Umbilical cord (tissue), 2 donors: ENCODE data around the gene PLAAT3. TPM values are rescaled to one million over a fixed set of nuclear protein-coding genes. Genes with fewer than 3 reads are reported as not detected.
"Not testable (repeated sequence)": the region's sequence is repeated elsewhere in the genome, so short reads cannot be mapped to it uniquely, and the experiment has no call there.

Experiments
- DNase-seq: peaks from one replicate; pipeline ENCODE4 v3.0.0-alpha.2; 2015; ENCODE audit warnings: low spot score
- total RNA-seq: library from RNA; depleted of rRNA; stranded (reverse); fragments of >200 nt; gene quantifications from one replicate; pipeline ENCODE4 v1.2.3, GENCODE V29; 2014; ENCODE audit warnings: low replicate concordance; ENCODE audit not compliant: insufficient read depth

Gene PLAAT3
- 7.5 TPM for total RNA-seq

GRCh38 chr11:63614136-63614671, at the start of gene PLAAT3:
TSS of gene PLAAT3 (minus strand) at chr11:63614433. CDS start at chr11:63614014, 419 bp downstream.
- DNase-seq = peak; percentile 24

- no peak for DNase-seq
Observed at GRCh38 chr11:63663809-63664208, 49.6 kb upstream of the PLAAT3 start.

DNA sequence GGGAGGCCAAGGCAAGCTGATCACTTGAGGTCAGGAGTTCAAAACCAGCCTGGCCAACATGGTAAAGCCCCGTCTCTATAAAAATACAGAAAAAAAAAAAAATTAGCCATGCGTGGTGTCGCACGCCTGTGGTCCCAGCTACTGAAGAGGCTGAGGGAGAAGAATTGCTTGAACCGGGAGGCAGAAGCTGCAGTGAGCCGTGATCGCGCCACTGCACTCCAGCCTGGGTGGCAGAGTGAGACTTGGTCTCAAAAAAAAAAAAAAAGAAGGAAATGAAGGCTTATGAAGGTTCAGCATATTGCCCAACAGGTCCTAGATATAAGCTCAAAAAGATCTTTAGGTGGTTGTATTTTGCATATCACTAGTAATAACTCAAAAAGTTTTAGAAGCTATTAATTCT, 46.7 kb upstream of the PLAAT3 start:
- no peak for DNase-seq

DNA sequence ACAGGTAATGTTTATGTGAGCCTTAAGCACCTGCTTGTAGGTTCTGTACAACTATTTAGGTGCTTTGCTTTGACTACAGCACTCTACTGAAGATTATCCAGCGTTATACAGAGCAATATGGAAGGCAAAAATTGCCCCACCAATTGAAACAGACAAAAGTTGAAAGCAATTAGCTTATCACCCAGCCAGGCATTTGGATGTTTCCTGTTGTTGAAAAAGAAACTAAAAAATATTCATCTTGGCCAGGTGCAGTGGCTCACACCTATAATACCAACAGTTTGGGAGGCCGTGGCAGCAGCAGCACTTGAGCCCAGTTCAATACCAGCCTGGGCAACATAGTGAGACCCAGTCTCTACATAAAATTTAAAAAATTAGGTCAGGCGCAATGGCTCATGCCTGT, 38.4 kb upstream of the PLAAT3 start:
- DNase-seq = no peak

- no peak for DNase-seq
Observed at GRCh38 chr11:63643205-63643604, 29.0 kb upstream of the PLAAT3 start.

GRCh38 chr11:63641727-63642126, 27.5 kb upstream of the PLAAT3 start:
- DNase-seq = no peak

- peak; percentile 55 for DNase-seq
Observed at GRCh38 chr11:63639199-63639832, 25.1 kb upstream of the PLAAT3 start.

GRCh38 chr11:63638436-63638835, 24.2 kb upstream of the PLAAT3 start:
- DNase-seq = not testable (repeated sequence)

GRCh38 chr11:63635762-63636465, 21.7 kb upstream of the PLAAT3 start:
- DNase-seq = peak; percentile 63

DNA sequence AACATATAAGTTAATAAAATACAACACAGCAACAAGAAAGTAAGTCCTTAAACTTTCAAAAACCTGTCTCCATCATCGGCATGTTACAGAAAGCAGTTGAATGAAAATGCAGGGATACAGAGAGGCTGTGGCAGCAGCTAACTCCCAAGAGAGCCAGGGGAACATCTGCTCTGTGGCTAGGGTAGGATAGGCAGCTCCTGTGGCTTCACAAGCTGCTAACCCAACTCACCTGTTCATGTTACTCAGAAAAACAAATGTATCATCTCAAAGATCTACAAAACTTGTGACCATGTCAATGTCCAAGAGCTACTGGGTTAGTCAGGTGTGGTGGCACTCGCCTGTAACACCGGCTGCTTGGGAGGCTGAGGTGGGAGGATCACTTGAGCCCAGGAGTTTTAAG, 15.2 kb upstream of the PLAAT3 start:
- no peak for DNase-seq

DNA sequence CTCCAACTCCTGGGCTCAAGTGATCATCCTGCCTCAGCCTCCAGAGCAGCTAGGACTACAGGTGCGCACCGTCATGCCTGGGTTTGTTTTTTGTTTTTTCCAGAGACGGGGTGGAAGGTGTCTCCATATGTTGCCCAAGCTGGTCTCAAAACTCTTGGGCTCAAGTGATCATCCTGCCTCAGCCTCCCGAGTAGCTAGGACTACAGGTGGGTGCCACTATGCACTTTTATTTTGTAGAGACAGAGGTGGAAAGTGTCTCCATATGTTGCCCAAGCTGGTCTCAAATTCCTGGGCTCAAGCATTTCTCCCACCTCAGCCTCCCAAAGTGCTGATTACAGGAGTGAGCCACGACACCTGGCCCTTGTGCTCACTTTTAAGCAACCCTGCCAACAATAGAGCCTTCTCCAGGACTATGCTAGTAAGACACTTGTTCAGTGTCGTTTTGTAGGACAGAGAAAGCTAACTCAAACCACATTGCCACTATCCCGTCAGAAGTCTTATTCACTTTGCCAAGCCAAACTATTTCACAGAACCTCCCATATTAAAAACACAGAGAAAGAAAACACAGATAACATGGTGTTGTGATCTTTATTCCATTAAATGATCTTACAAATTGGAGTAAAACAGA, 9.4 kb upstream of the PLAAT3 start:
- DNase-seq = no peak

GRCh38 chr11:63622323-63622722, 8.1 kb upstream of the PLAAT3 start:
- DNase-seq = no peak

- peak; percentile 34 for DNase-seq
Observed at GRCh38 chr11:63621071-63621470, 6.8 kb upstream of the PLAAT3 start.

DNA sequence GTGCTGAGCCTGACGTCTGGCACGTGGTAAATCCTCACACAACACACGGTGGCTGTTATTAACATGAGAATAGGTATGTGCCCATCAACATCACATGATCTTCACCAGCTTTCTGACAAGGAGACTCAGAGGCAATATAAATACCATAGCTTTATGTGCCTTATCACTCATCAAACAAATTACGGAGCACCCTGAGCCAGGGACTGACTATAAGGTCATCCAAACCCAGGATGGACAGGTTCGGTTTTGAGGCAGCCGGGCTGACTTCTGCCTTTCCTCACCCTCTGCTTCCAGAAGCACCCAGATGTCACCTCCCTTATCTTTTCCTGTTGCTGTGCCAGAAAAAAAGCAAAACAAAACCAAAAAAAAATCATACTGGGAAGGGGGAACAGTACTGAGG, 5.7 kb upstream of the PLAAT3 start:
- DNase-seq = no peak

DNA sequence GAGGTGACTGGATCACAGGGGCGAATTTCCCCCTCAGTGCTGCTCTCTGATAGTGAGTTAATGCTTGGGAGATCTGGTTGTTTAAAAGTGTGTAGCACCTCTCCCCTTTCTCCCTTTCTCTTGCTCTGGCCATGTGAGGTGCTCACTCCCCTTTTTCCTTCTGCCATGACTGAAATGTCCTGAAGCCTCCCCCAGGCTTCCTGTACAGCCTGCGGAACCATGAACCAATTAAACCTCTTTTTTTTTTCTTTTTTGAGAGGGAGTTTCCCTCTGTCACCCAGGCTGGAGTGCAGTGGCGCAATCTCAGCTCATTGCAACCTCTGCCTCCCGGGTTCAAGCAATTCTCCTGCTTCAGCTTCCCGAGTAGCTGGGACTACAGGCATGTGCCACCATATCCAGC, 3.5 kb upstream of the PLAAT3 start:
- DNase-seq = not testable (repeated sequence)

GRCh38 chr11:63616953-63617352, 2.7 kb upstream of the PLAAT3 start:
- no peak for DNase-seq

GRCh38 chr11:63613517-63614135, 607 bp downstream of the PLAAT3 start:
- peak; percentile 20 for DNase-seq

DNA sequence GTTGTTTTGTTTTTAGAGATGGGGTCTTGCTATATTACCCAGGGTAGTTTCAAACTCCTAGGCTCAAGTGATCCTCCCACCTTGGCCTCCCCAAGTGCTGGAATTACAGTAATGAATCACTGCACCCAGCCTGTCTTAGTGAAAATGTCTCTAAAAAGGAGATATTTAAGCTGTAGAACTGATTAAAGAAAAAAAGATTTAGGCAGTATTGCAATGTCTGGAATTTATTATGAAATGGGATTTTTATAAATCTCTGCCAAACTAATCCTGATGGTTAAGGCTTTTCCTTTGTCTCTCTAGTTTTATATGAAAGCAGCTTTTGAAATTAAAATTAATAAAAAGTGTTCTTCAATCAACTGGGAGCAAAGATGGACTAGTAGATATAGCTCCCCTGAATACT, 2.1 kb downstream of the PLAAT3 start:
- DNase-seq = no peak

DNA sequence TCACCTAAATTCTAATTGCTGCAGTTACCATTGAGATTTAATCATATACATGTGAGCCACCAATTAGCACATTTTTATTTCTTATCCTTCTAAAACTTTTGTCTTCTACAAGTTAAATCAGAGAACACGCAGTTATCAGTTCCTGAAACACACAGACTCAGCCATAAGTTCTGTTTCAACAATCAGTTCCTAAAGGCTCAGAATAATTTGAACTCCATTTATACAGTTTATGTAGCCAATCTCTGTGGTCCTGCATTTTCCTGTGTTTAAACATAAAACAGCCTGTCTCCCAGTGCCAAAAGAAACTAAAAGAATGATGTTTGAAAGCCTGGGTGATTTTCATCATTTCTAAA, 2.9 kb downstream of the PLAAT3 start:
- DNase-seq = no peak

DNA sequence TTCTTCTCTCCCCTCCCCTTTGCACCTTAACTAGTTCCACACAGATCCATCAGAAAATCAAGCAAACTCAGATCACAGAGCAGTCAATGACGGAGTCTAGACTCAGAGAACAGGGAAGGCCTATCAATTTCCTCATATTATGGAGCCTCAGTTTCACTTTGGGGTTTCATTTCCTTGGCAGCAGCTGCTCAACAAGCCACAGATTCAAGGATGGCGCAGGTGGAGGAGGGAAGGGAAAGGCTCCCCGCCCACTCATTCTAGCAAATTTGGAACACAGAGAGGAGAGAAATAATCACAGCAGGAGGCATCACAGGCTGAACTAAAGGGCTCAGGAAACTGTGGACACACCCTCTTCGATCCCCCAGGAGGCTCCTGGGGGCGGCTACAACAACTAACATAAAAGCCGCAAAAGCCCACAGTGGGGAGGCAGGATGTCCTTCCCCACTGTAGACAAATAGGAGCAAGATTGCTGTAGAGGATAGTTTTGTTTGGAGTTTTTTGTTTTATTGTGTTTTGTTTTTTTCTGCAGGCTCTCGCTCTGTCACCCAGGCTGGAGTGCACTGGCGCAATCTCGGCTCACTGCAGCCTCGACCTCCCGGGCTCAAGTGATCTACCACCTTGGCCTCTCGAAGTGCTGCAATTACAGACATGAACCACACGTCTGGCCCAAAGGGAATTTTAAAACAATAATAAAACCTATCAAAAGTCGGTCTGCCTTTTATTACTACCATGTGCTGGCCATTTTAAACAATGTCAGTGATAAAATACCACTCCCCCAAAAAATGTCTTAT, 3.4 kb downstream of the PLAAT3 start:
- no peak for DNase-seq

DNA sequence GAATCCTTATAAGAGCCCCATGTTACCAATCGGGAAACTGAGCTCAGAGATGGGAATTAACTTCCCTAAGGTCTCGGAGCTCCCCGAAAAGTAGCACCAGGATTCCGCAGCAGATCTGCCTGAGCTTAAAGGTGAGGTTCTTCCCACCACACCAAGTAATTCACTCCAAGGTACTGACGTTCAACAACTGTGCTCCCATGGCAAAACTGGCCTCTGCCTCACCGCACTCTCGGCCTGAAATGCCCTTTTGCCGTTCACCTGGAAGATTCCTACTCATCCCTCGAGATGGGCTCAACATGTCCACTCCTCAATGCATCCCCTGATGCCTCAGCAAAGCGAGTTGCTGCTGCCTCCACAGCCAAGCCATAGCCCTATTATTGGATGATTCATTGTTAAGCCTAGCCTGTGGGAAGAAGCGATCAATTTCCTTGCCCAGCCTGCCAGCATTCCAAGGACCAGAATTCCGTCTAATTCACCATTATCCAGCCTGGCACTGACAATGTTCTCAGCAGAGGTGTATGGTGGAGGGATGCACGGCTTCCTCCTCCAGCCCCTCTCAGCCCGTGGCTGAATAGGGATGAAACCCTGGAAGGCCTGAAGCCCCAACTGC, 4.2 kb downstream of the PLAAT3 start:
- no peak for DNase-seq
